ENCODE results near the gene GRM2.

DNA sequence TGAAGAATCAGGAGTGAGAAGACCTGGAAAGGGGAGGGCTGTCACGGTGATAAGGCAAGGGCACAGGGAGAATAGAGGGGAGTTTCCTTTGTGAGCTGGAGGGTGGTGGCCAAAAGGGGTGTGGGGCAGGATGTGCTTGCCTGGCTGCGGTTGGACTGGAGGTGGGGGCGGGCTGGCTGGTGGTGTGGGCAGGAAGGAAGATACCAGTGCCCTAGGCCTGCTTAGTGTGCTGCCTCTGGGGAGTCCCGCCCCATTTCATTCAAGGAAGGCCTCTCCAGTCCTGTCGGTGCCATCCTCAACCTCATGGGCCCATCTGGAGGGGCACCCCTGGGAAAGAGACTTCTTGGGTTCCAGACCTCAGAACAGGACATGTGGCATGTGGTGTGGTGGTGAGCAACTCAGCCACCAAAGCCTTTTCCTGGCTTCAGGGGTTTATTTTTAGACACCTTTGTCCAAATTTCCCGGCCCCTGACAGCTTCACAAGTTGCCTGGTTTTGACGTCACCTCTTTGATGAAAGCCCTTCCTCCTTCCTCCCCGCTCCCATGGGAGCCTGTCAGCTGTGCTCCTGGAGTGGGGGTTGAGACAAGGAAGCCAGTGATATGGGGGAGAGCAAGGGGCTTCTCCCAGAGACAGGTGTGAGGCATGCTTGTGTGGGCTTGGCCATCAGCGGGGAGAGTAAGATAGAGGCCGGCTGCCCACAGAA is 20.2 kb upstream of the GRM2 start:
- TF ChIP-seq, protein P1, sequence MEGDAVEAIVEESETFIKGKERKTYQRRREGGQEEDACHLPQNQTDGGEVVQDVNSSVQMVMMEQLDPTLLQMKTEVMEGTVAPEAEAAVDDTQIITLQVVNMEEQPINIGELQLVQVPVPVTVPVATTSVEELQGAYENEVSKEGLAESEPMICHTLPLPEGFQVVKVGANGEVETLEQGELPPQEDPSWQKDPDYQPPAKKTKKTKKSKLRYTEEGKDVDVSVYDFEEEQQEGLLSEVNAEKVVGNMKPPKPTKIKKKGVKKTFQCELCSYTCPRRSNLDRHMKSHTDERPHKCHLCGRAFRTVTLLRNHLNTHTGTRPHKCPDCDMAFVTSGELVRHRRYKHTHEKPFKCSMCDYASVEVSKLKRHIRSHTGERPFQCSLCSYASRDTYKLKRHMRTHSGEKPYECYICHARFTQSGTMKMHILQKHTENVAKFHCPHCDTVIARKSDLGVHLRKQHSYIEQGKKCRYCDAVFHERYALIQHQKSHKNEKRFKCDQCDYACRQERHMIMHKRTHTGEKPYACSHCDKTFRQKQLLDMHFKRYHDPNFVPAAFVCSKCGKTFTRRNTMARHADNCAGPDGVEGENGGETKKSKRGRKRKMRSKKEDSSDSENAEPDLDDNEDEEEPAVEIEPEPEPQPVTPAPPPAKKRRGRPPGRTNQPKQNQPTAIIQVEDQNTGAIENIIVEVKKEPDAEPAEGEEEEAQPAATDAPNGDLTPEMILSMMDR (conservative IDR thresholded peaks at IDR 0.05; ENCODE audit: low read depth, low read length): no peak
- no peak for TF ChIP-seq EZH2 (IDR thresholded peaks at IDR 0.05; ENCODE audit: borderline replicate concordance, low read depth, low read length, poor library complexity, severe bottlenecking)

Data from A673 (cell line).